PFSK-1 (cell line): ENCODE measurements around the gene CAP1.

Experiments
- FOXP2 ChIP-seq: optimal IDR thresholded peaks from 2 replicates; pipeline ENCODE3; 2011; ENCODE audit warnings: borderline replicate concordance, control low read depth, inconsistent platforms; ENCODE audit not compliant: insufficient read depth; ENCODE audit errors: extremely low read length, extremely low read depth
- POLR2AphosphoS5 ChIP-seq: IDR thresholded peaks from 2 replicates; pipeline ENCODE4 v1.6.1; 2012; ENCODE audit warnings: low read depth, mild to moderate bottlenecking, control low read depth, low read length, moderate library complexity
- SIN3A ChIP-seq: IDR thresholded peaks from 2 replicates; pipeline ENCODE4 v1.6.1; 2012; ENCODE audit warnings: mild to moderate bottlenecking, low read length, moderate library complexity, borderline replicate concordance; ENCODE audit not compliant: insufficient read depth
- TAF1 ChIP-seq: IDR thresholded peaks from 2 replicates; pipeline ENCODE4 v1.6.1; 2012; ENCODE audit warnings: low read length, control low read depth, borderline replicate concordance; ENCODE audit not compliant: insufficient read depth
- TF ChIP-seq, protein P1 (sequence below), 2 experiments: IDR thresholded peaks; 2 replicates each; pipeline versions ENCODE4 v1.6.1 to v1.8.0; 2011 to 2012; ENCODE audit warnings: low read depth in 2 of 2, low read length in 2 of 2, control low read depth in 1 of 2, inconsistent platforms in 1 of 2, mild to moderate bottlenecking in 1 of 2, moderate library complexity in 1 of 2; ENCODE audit not compliant: insufficient read depth in 1 of 2

The CAP1 gene

DNA sequence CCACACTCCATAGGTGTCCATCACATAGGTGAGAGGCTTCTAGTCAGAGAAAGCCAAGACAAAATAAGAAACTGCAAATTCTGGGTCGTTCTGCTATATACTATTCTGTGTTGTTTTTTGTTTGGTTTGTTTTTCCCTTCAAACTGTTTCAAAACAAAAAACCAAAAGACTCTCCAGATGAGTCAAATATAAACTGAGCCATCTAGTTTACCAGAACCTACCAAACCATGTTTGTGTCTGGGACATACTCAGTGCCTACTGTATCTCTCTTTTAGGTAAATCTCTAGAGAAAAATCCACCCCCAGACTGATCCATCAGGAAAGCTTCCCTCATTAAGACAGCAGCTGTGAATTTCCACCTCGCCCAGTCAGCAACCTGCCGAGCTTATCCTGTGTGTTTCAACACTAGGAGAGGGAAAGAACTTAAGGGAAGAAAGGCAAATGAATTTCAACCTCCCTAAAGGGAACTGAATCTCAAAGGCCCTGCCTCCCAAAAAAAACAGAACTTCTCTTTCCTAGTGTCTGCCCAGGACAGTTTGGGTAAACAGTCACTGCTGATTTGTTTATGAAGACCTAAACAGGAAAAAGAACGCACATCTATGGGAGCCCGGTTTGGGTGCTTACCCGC lies 39.4 kb downstream of the CAP1 start:
- TF ChIP-seq POLR2AphosphoS5 (no peak), FOXP2 (no peak), TAF1 (no peak), SIN3A (no peak)
- TF ChIP-seq, protein P1, sequence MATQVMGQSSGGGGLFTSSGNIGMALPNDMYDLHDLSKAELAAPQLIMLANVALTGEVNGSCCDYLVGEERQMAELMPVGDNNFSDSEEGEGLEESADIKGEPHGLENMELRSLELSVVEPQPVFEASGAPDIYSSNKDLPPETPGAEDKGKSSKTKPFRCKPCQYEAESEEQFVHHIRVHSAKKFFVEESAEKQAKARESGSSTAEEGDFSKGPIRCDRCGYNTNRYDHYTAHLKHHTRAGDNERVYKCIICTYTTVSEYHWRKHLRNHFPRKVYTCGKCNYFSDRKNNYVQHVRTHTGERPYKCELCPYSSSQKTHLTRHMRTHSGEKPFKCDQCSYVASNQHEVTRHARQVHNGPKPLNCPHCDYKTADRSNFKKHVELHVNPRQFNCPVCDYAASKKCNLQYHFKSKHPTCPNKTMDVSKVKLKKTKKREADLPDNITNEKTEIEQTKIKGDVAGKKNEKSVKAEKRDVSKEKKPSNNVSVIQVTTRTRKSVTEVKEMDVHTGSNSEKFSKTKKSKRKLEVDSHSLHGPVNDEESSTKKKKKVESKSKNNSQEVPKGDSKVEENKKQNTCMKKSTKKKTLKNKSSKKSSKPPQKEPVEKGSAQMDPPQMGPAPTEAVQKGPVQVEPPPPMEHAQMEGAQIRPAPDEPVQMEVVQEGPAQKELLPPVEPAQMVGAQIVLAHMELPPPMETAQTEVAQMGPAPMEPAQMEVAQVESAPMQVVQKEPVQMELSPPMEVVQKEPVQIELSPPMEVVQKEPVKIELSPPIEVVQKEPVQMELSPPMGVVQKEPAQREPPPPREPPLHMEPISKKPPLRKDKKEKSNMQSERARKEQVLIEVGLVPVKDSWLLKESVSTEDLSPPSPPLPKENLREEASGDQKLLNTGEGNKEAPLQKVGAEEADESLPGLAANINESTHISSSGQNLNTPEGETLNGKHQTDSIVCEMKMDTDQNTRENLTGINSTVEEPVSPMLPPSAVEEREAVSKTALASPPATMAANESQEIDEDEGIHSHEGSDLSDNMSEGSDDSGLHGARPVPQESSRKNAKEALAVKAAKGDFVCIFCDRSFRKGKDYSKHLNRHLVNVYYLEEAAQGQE (IDR thresholded peaks at IDR 0.05; ENCODE audit: insufficient read depth in 1 of 2, low read depth in 2 of 2, low read length in 2 of 2), result no peak

DNA sequence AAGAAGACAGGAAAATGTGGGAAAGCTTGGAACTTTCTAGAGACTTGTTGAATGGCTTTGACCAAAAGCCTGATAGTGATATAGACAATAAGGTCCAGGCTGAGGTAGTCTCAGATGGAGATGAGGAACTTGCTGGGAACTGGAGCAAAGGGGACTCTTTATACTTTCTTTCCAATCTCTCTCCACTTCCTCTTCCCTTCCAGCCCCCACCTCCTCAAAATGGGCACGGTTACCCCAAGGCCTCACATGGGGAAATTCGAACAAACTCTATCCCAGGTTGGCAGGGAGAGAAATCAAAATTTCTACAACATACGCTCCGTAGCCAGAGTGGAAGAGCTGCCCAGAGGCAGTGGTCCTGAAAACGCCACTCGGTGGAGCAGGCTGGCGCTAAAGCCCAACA lies 41.3 kb downstream of the CAP1 start:
- no peak for TF ChIP-seq FOXP2
- TF ChIP-seq, protein P1 (IDR thresholded peaks at IDR 0.05; ENCODE audit: insufficient read depth in 1 of 2, low read depth in 2 of 2, low read length in 2 of 2), result no peak

DNA sequence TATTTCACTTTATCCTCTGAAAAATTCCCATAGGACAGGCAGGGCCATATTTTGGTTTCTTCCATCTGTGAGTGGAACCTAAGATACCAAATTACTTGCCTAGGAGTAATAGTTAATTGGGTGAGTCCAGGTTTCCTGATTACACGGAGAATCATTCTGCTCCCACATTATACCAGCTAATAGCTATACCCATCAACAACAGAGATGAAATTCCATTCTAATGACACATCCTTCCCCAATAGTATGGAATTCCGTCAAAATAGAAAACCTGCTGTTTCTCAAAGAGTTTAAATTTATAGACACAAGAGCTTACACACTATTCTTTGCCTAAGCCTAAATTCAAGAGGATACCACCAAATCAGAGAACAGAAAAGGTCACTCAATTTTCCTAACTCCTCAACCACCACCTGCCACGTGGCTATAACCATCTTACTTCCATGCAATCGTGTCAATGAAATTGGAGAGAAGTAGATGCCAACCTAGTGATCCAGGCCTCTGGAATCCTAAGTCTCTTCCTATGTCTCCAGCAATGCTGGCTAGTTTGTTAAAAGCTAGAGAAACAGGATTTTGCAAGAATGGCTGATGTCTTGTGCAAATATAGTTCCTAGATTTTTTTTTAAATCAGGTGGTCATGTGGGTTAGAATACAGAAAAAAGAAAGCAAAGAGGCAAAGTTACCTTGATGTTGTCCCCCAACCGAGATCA lies 50.3 kb downstream of the CAP1 start:
- no peak for TF ChIP-seq FOXP2
- TF ChIP-seq TAF1, result no peak
- TF ChIP-seq POLR2AphosphoS5, result no peak
- TF ChIP-seq, protein P1 (IDR thresholded peaks at IDR 0.05; ENCODE audit: insufficient read depth in 1 of 2, low read depth in 2 of 2, low read length in 2 of 2), result no peak
- TF ChIP-seq SIN3A, result no peak

DNA sequence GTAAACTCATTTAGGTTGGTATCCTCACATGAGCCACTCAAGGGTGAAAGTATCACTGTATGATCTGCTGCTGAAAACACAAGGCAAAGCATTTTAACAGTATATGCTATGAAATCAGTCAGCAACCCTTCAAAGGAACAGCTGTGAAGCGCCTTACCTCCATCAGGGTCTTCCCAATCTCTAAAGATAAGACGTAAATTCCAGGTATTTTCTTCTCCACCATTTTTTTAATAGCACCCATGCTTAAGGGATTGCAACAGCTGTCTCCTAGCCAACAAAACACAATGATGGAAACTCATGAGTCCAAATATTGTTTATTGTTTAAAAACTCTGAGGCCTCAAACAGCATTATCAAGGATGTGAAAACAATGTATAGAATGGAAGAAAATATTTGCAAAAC lies 51.7 kb downstream of the CAP1 start:
- TF ChIP-seq POLR2AphosphoS5 (no peak), SIN3A (no peak), TAF1 (no peak), FOXP2 (no peak)
- TF ChIP-seq, protein P1 (IDR thresholded peaks at IDR 0.05; ENCODE audit: insufficient read depth in 1 of 2, low read depth in 2 of 2, low read length in 2 of 2), result no peak
